Ishikawa (cell line): ENCODE measurements around the gene EFNB1.

ENCODE experiments used
- CEBPB ChIP-seq: IDR thresholded peaks from 2 replicates; pipeline ENCODE4 v1.6.1; 2012
- CREB1 ChIP-seq: IDR thresholded peaks from 2 replicates; pipeline ENCODE4 v1.6.1; 2012; ENCODE audit warnings: low read depth
- EGR1 ChIP-seq: IDR thresholded peaks from 2 replicates; pipeline ENCODE4 v1.6.1; 2012
- EP300 ChIP-seq: IDR thresholded peaks from 2 replicates; pipeline ENCODE4 v1.6.1; 2012; ENCODE audit warnings: borderline replicate concordance
- FOXM1 ChIP-seq: IDR thresholded peaks from 2 replicates; pipeline ENCODE4 v1.6.1; 2012; ENCODE audit warnings: low read depth, borderline replicate concordance
- NFIC ChIP-seq: IDR thresholded peaks from 2 replicates; pipeline ENCODE4 v1.6.1; 2012
- RAD21 ChIP-seq: IDR thresholded peaks from 2 replicates; pipeline ENCODE4 v1.6.1; 2012; ENCODE audit warnings: low read depth
- REST ChIP-seq: IDR thresholded peaks from 2 replicates; pipeline ENCODE4 v1.6.1; 2012; ENCODE audit warnings: low read depth, mild to moderate bottlenecking
- TAF1 ChIP-seq: IDR thresholded peaks from 2 replicates; pipeline ENCODE4 v1.6.1; 2012; ENCODE audit warnings: low read depth, mild to moderate bottlenecking
- TCF12 ChIP-seq: IDR thresholded peaks from 2 replicates; pipeline ENCODE4 v1.6.1; 2012; ENCODE audit warnings: low read depth
- TEAD4 ChIP-seq: IDR thresholded peaks from 2 replicates; pipeline ENCODE4 v1.6.1; 2012
- YY1 ChIP-seq: IDR thresholded peaks from 2 replicates; pipeline ENCODE4 v1.6.1; 2012; ENCODE audit warnings: low read depth
- ZBTB7A ChIP-seq: IDR thresholded peaks from 2 replicates; pipeline ENCODE4 v1.6.1; 2012; ENCODE audit warnings: low read depth
- TF ChIP-seq, protein P1 (sequence below): IDR thresholded peaks from 2 replicates; pipeline ENCODE4 v1.6.1; 2012
- TF ChIP-seq, protein P2 (sequence below): IDR thresholded peaks from 2 replicates; pipeline ENCODE4 v1.6.1; 2012

Gene EFNB1

DNA sequence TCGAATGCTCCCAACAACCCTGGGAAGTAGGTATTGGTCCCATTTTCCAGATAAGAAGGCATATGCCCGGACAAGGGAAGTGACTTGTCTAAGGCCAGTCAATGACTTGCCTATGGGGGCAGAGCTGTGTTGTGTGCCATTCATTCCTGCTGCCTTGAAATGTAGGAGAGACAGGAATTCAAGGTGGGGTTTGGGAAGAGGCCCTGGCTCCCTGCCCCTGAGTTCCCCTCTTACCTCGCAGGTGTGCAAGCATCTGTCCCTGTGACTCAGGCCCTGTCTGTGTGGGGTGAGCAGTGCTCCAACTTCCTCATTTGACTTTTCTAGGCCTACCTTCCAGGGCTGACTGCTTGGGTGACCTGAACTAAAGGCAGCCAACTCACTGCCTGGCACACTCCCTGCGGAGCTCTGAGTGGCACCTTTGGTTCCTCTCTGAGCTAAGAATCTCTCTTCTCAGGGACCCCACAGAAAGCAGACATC, 5.1 kb downstream of the EFNB1 start:
- no peak for TF ChIP-seq CEBPB

DNA sequence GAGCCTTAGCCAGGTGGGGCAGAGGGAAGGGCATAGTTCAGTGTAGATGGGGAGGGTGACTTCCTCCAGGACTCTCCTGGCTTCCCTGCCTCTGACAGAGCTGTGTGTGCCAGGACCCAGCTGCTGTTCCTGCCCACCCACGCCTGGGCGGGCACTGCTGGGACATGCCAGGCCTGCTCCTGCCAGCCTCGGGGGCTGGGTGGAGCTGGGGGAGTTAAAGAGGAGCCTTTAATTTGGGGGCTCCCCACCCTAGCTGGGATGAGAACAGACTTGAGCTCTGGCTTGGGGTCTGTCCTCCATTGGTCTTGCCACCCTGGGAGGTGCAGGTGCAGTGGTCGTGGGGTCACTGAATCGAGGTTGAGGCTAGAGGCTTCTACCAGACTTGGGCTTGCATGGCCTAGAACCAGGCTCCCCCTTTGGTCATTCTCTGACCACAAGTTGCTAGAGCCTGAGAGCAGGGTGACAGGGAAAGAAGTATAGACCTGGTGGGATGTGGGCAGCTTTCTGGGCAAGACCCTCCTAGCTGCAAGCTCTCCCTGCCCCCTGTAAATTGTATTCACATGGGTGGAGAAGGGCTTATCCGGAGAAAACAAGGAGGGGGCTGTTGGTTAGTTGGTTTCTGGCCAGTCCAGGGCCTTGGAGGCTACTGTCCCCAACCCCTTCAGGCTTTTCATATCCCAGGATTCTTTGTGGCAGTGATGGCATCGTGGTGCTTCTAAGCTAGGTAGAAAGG, 5.7 kb downstream of the EFNB1 start:
- TF ChIP-seq TEAD4 (no peak), CEBPB (no peak), EGR1 (no peak), CREB1 (no peak), ZBTB7A (no peak), YY1 (no peak), RAD21 (no peak), TAF1 (no peak), TCF12 (no peak), EP300 (no peak)
- TF ChIP-seq, protein P1, sequence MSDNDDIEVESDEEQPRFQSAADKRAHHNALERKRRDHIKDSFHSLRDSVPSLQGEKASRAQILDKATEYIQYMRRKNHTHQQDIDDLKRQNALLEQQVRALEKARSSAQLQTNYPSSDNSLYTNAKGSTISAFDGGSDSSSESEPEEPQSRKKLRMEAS = no peak
- TF ChIP-seq, protein P2, sequence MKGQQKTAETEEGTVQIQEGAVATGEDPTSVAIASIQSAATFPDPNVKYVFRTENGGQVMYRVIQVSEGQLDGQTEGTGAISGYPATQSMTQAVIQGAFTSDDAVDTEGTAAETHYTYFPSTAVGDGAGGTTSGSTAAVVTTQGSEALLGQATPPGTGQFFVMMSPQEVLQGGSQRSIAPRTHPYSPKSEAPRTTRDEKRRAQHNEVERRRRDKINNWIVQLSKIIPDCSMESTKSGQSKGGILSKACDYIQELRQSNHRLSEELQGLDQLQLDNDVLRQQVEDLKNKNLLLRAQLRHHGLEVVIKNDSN = no peak

- TF ChIP-seq, protein P2 = no peak
- TF ChIP-seq EP300 (no peak), EGR1 (no peak), FOXM1 (no peak), ZBTB7A (no peak)
- TF ChIP-seq, protein P1 = no peak
Observed at GRCh38 chrX:68835104-68835442, 6.3 kb downstream of the EFNB1 start.

DNA sequence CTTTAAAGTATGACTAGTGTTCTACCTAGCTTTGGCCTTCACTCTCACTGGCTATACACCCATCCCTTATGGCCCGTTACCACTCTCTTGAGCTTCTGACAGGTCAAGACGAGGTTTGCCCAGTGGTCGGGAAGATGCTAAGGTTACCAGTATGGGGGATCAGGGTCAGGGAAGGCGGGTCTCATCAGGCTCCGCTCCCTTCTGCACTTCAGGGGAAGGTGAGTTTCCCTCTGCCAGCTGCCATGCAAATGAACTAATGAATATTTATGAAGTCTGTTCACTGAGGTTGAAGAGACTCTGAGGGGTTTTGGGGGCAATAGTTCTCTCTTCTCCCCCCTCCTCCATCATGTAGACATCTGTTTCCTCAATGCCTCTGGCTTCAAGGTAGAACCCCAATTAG, 6.6 kb downstream of the EFNB1 start:
- TF ChIP-seq ZBTB7A = no peak
- TF ChIP-seq TAF1 = no peak
- TF ChIP-seq, protein P2 = no peak
- no peak for TF ChIP-seq REST
- TF ChIP-seq TCF12 = no peak
- TF ChIP-seq CREB1 = no peak
- no peak for TF ChIP-seq CEBPB
- TF ChIP-seq YY1 = no peak
- no peak for TF ChIP-seq RAD21

DNA sequence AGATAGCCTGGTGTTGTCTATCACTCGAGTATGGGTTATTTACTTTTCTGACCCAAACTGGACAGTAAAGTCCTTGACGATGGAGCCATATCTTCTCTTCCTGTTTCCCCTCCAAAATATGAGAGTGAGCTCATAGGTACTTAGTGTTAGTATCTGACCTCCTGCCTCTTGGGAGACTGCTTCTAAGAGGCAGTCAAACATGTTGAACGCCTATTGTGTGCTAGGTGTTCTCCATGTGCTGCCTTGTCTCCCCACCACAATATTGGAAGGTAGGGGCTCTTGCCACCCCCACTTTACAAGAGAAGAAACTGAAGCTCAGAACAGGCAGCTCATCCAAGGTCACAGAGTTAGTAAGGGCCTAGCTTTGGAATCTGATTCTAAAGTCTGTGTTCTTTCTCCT, 8.3 kb downstream of the EFNB1 start:
- TF ChIP-seq ZBTB7A = no peak
- no peak for TF ChIP-seq TEAD4
- no peak for TF ChIP-seq RAD21
- no peak for TF ChIP-seq TCF12
- no peak for TF ChIP-seq CREB1
- TF ChIP-seq CEBPB = no peak

DNA sequence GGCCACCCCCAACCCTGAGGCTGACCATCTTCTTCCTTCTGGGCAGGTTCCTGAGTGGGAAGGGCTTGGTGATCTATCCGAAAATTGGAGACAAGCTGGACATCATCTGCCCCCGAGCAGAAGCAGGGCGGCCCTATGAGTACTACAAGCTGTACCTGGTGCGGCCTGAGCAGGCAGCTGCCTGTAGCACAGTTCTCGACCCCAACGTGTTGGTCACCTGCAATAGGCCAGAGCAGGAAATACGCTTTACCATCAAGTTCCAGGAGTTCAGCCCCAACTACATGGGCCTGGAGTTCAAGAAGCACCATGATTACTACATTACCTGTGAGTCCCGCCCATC, 9.7 kb downstream of the EFNB1 start:
- TF ChIP-seq ZBTB7A = no peak
- TF ChIP-seq EGR1 = no peak
- TF ChIP-seq TEAD4 = no peak
- TF ChIP-seq CEBPB = no peak
- TF ChIP-seq, protein P1 = no peak
- no peak for TF ChIP-seq YY1
- TF ChIP-seq RAD21 = no peak
- no peak for TF ChIP-seq REST
- TF ChIP-seq, protein P2 = no peak
- no peak for TF ChIP-seq FOXM1
- TF ChIP-seq TCF12 = no peak
- no peak for TF ChIP-seq CREB1
- TF ChIP-seq EP300 = no peak
- no peak for TF ChIP-seq TAF1
- no peak for TF ChIP-seq NFIC
